GM12878 (cell line): Measurements from ENCODE around the gene CEP170B. TPM values are rescaled to one million over a fixed set of nuclear protein-coding genes. Genes with fewer than 3 reads are reported as not detected.
"Not testable (repeated sequence)": the region's sequence is repeated elsewhere in the genome, so short reads cannot be mapped to it uniquely, and the experiment has no call there.

Source experiments
- ATAC-seq: fragments of 200-7000 bp; cut with Tn5 transposase; 3 replicates; pipeline ENCODE4 v1.9.1; 2020; ENCODE audit warnings: mild to moderate bottlenecking, moderate library complexity
- BruUV-seq: library from RNA; stranded (reverse); fragments of 400-500 nt; replicated peaks from 2 replicates; lab custom pipeline; 2021; lab: Mats Ljungman, UMichigan
- CTCF ChIA-PET: fragments of 300-600 bp; sonication (Branson Sonifier 250); formaldehyde crosslinking; extraction: SDS; loops from one replicate; lab custom pipeline; 2021; ENCODE audit warnings: inconsistent platforms; lab: Yijun Ruan, JAX
- POLR2A ChIA-PET: fragments of 350-600 bp; formaldehyde crosslinking; extraction: SDS; loops from one replicate; lab custom pipeline; 2021; ENCODE audit warnings: inconsistent platforms; lab: Charles Lee
- RAD21 ChIA-PET: fragments of 300-600 bp; sonication (Branson Sonifier 250); formaldehyde crosslinking; loops from one replicate; lab custom pipeline; 2023; ENCODE audit warnings: antibody characterized with exemption; ENCODE audit not compliant: unreplicated experiment; lab: Charles Lee
- SMC1A ChIA-PET: fragments of 300-600 bp; sonication (Branson Sonifier 250); formaldehyde crosslinking; loops from one replicate; lab custom pipeline; 2023; ENCODE audit not compliant: unreplicated experiment, uncharacterized antibody; lab: Charles Lee
- DNase-seq: peaks from one replicate; pipeline ENCODE4 v3.0.0-alpha.2; 2011; ENCODE audit warnings: low read depth, low spot score
- FAIRE-seq: peaks from 3 replicates; lab custom pipeline; 2011; peaks lifted over from hg19 to GRCh38; lab: Jason Lieb, UNC
- H2AFZ ChIP-seq: 2 replicates; pipeline ENCODE4 v1.6.0; 2011; ENCODE audit warnings: low read depth, low read length, control low read depth; ENCODE audit not compliant: control insufficient read depth
- H3K27ac ChIP-seq: 2 replicates; pipeline ENCODE4 v1.5.1; 2011; ENCODE audit warnings: control low read depth; ENCODE audit not compliant: control insufficient read depth, insufficient read depth
- H3K27me3 ChIP-seq, 2 experiments: replicated peaks in 1 of 2; 2 replicates each; pipeline versions ENCODE4 v1.6.0 to v1.6.1; 2011; ENCODE audit warnings: low read length in 1 of 2; ENCODE audit not compliant: control insufficient read depth in 2 of 2, insufficient read depth in 2 of 2
- H3K36me3 ChIP-seq, 2 experiments: 2 replicates each; pipeline ENCODE4 v1.5.1; 2011; ENCODE audit warnings: low read length in 1 of 2; ENCODE audit not compliant: control insufficient read depth in 2 of 2, insufficient read depth in 2 of 2
- H3K4me1 ChIP-seq: 2 replicates; pipeline ENCODE4 v1.6.1; 2011; ENCODE audit warnings: mild to moderate bottlenecking, low read length, moderate library complexity, mixed read lengths; ENCODE audit not compliant: control insufficient read depth, insufficient read depth
- H3K4me2 ChIP-seq: 2 replicates; pipeline ENCODE4 v1.6.0; 2011; ENCODE audit warnings: control low read depth; ENCODE audit not compliant: control insufficient read depth, insufficient read depth
- H3K4me3 ChIP-seq: fragments of 200-600 bp; sonication (generic); 2 replicates; pipeline ENCODE4 v1.5.1; 2016
- H3K79me2 ChIP-seq: 2 replicates; pipeline ENCODE4 v1.6.0; 2011; ENCODE audit warnings: low read length; ENCODE audit not compliant: control insufficient read depth, insufficient read depth
- H3K9ac ChIP-seq: 2 replicates; pipeline ENCODE4 v1.8.0; 2011; ENCODE audit warnings: low read length, control low read depth, mixed read lengths; ENCODE audit not compliant: control insufficient read depth, insufficient read depth
- H3K9me3 ChIP-seq: replicated peaks from 3 replicates; pipeline ENCODE4 v1.5.1; 2011; ENCODE audit warnings: mild to moderate bottlenecking, low read length; ENCODE audit not compliant: control insufficient read depth, insufficient read depth
- H4K20me1 ChIP-seq: 2 replicates; pipeline ENCODE4 v1.6.0; 2011; ENCODE audit not compliant: control insufficient read depth, insufficient read depth
- ASH2L ChIP-seq: fragments of 300-600, 200-600 bp; sonication (generic); IDR thresholded peaks from 2 replicates; pipeline ENCODE4 v1.6.1; 2017; ENCODE audit warnings: low read depth, mild to moderate bottlenecking, borderline replicate concordance
- CBFB ChIP-seq: IDR thresholded peaks from 2 replicates; pipeline ENCODE4 v1.6.1; 2016; ENCODE audit warnings: antibody characterized with exemption, low read depth
- CREM ChIP-seq: IDR thresholded peaks from 2 replicates; pipeline ENCODE4 v1.6.1; 2014; ENCODE audit warnings: antibody characterized with exemption, low read depth
- IRF4 ChIP-seq: IDR thresholded peaks from 2 replicates; pipeline ENCODE4 v1.6.1; 2011; ENCODE audit warnings: low read depth, low read length
- PAX8 ChIP-seq: fragments of 450-650 bp; IDR thresholded peaks from 2 replicates; pipeline ENCODE4 v1.6.1; 2017; ENCODE audit warnings: mild to moderate bottlenecking, moderate library complexity
- TAF1 ChIP-seq: IDR thresholded peaks from 2 replicates; pipeline ENCODE4 v1.6.1; 2011; ENCODE audit warnings: mild to moderate bottlenecking, low read depth, low read length, borderline replicate concordance
- WGBS: methylation state at CpG from one replicate; pipeline ENCODE4 v1.1.6; 2016; ENCODE audit warnings: low lambda C conversion rate; ENCODE audit not compliant: insufficient replicate concordance, insufficient coverage; ENCODE audit errors: missing lambda C conversion rate; 5-methylcytosine and 5-hydroxymethylcytosine counted together
- in situ Hi-C: fragments of 300-500 bp; cut with MboI; formaldehyde crosslinking; loops from 9 replicates; pipeline ENCODE4 v1.14.3; 2018; ENCODE audit warnings: mixed read lengths
- intact Hi-C: fragments of 100-400 bp; cut with micrococcal nuclease; formaldehyde crosslinking; loops from one replicate; pipeline ENCODE4 v1.14.2; 2022; ENCODE audit not compliant: unreplicated experiment
- polyA plus RNA-seq, 11 experiments: library from polyadenylated mRNA; depleted of rRNA in 4 of 11; unstranded in 6 of 11; stranded (reverse) in 5 of 11; fragments of >200 nt; fragmentation: Nextera tagmentation in 4 of 11; fragmentation: Illumina TruSeq in 1 of 11; extraction: Ambion mirVana in 4 of 11; extraction: Trizol in 1 of 11; gene quantifications; 1 replicate in 1 of 11; 2 replicates in 10 of 11; pipeline versions ENCODE4 v1.2.1 to v1.2.3, GENCODE V29; 2011 to 2016; ENCODE audit warnings: inconsistent platforms in 2 of 11, missing spikeins in 2 of 11, low read depth in 1 of 11
- total RNA-seq, 4 experiments: library from RNA; depleted of rRNA in 3 of 4; stranded (reverse); fragments of >200 nt in 3 of 4; fragmentation: Illumina TruSeq in 1 of 4; extraction: Trizol in 1 of 4; gene quantifications; 2 replicates each; pipeline versions ENCODE4 v1.2.1 to v1.2.3, GENCODE V29; 2013 to 2021
- TF ChIP-seq, protein P1 (sequence below): fragments of 450-650 bp; IDR thresholded peaks from 2 replicates; pipeline ENCODE4 v1.6.1; 2017; ENCODE audit warnings: mild to moderate bottlenecking, moderate library complexity

The CEP170B gene
- total and polyA plus RNA-seq, 10 of the 15 experiments (the other 5 are each of a cell fraction or from before 2014, with no cell fraction given) = 0.01 to 0.44 (median 0.05) TPM; not detected in 4

DNA sequence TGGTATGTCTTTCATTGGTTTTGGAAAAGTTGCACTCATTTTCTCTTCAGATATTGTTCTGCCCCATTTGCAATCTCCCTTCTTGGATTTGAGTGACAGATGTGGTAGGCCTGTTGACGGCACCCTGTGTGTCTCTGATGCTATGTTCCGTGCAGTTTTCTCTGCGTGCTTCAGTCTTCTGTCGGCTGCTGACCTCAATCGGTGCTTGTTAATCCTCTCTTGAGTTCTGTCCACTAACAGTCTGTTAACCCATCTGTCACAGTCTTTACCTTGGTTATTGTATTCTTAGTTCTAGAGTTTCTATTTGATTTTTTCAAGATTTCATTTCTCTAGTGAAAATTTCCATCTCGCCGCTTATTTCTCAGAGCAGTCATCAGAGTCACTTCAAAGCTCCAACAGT lies 38.9 kb downstream of the CEP170B start (continued):
- TF ChIP-seq, protein P1, sequence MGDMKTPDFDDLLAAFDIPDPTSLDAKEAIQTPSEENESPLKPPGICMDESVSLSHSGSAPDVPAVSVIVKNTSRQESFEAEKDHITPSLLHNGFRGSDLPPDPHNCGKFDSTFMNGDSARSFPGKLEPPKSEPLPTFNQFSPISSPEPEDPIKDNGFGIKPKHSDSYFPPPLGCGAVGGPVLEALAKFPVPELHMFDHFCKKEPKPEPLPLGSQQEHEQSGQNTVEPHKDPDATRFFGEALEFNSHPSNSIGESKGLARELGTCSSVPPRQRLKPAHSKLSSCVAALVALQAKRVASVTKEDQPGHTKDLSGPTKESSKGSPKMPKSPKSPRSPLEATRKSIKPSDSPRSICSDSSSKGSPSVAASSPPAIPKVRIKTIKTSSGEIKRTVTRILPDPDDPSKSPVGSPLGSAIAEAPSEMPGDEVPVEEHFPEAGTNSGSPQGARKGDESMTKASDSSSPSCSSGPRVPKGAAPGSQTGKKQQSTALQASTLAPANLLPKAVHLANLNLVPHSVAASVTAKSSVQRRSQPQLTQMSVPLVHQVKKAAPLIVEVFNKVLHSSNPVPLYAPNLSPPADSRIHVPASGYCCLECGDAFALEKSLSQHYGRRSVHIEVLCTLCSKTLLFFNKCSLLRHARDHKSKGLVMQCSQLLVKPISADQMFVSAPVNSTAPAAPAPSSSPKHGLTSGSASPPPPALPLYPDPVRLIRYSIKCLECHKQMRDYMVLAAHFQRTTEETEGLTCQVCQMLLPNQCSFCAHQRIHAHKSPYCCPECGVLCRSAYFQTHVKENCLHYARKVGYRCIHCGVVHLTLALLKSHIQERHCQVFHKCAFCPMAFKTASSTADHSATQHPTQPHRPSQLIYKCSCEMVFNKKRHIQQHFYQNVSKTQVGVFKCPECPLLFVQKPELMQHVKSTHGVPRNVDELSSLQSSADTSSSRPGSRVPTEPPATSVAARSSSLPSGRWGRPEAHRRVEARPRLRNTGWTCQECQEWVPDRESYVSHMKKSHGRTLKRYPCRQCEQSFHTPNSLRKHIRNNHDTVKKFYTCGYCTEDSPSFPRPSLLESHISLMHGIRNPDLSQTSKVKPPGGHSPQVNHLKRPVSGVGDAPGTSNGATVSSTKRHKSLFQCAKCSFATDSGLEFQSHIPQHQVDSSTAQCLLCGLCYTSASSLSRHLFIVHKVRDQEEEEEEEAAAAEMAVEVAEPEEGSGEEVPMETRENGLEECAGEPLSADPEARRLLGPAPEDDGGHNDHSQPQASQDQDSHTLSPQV = no peak
- TF ChIP-seq PAX8 = no peak
- no peak for TF ChIP-seq CREM
- no peak for TF ChIP-seq TAF1
- TF ChIP-seq CBFB = no peak
- no peak for TF ChIP-seq ASH2L
- TF ChIP-seq IRF4 = no peak

GRCh38 chr14:104904650-104905578 lies 39.8 kb downstream of the CEP170B start:
- H3K27ac ChIP-seq, SMC1A ChIA-PET, H3K9ac ChIP-seq, H3K4me1 ChIP-seq, H4K20me1 ChIP-seq, ATAC-seq, H2AFZ ChIP-seq, FAIRE-seq, CTCF ChIA-PET, H3K79me2 ChIP-seq, H3K27me3 ChIP-seq, POLR2A ChIA-PET, BruUV-seq, RAD21 ChIA-PET, DNase-seq, H3K4me3 ChIP-seq, in situ Hi-C loops, H3K36me3 ChIP-seq, intact Hi-C loops: not testable (repeated sequence)
- Histone ChIP-seq H3K4me2 (0 out of 2 replicates have a peak overlapping the region, but pooled peaks have one; percentile 17), H3K9me3 (peaks cover 21% of the 10 kb centered on the region)
- WGBS = 71% methylated on average over 35 of the region's 38 CpGs

DNA sequence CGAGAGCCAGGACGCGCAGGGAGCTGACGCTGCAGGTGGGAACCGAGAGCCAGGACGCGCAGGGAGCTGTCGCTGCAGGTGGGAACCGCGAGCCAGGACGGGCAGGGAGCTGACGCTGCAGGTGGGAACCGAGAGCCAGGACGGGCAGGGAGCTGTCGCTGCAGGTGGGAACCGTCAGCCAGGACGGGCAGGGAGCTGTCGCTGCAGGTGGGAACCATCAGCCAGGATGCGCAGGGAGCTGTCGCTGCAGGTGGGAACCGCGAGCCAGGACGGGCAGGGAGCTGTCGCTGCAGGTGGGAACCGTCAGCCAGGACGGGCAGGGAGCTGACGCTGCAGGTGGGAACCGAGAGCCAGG lies 40.5 kb downstream of the CEP170B start:
- not testable (repeated sequence) for BruUV-seq

More for the DNA sequence above, 40.5 kb downstream of the CEP170B start:
- H3K79me2 ChIP-seq, POLR2A ChIA-PET, H3K4me2 ChIP-seq, H3K9ac ChIP-seq, intact Hi-C loops, H4K20me1 ChIP-seq, H3K4me3 ChIP-seq, H3K36me3 ChIP-seq, H2AFZ ChIP-seq, H3K4me1 ChIP-seq, CTCF ChIA-PET, H3K27me3 ChIP-seq, RAD21 ChIA-PET, ATAC-seq, in situ Hi-C loops, SMC1A ChIA-PET, H3K27ac ChIP-seq, DNase-seq, FAIRE-seq: not testable (repeated sequence)
- 75% methylated on average over 21 of the region's 28 CpGs for WGBS
- peaks cover 21% of the 10 kb centered on the region for H3K9me3 ChIP-seq
